Endodermal cell (in vitro differentiated cells): ENCODE results near the gene CCDC182. TPM values are rescaled to one million over a fixed set of nuclear protein-coding genes. Genes with fewer than 3 reads are reported as not detected.
A peak's percentile ranks its signal among the peaks of the same experiment; 100 is the strongest.

ENCODE experiments used
- DNase-seq: peaks from one replicate; pipeline ENCODE4 v3.0.0-alpha.2; 2017
- H3K27ac ChIP-seq: 2 replicates; pipeline ENCODE4 v1.5.1; 2013; ENCODE audit warnings: mild to moderate bottlenecking, low read depth, low read length, moderate library complexity
- H3K27me3 ChIP-seq: 2 replicates; pipeline ENCODE4 v1.6.1; 2013; ENCODE audit warnings: mild to moderate bottlenecking, low read length, moderate library complexity; ENCODE audit not compliant: insufficient read depth, control insufficient read depth, poor library complexity, severe bottlenecking
- H3K36me3 ChIP-seq: 2 replicates; pipeline ENCODE4 v1.7.0; 2013; ENCODE audit warnings: mild to moderate bottlenecking, low read length, moderate library complexity; ENCODE audit not compliant: control insufficient read depth, insufficient read depth
- H3K4me1 ChIP-seq: one replicate; pipeline ENCODE4 v1.7.0; 2013; ENCODE audit warnings: low read length; ENCODE audit not compliant: control insufficient read depth, insufficient read depth
- H3K4me3 ChIP-seq: 2 replicates; pipeline ENCODE4 v1.5.1; 2013; ENCODE audit warnings: mild to moderate bottlenecking, low read length, moderate library complexity
- H3K9ac ChIP-seq: 2 replicates; pipeline ENCODE4 v1.6.1; 2013; ENCODE audit warnings: mild to moderate bottlenecking, low read length, moderate library complexity; ENCODE audit not compliant: poor library complexity, severe bottlenecking; ENCODE audit errors: extremely low read depth
- H3K9me3 ChIP-seq: 2 replicates; pipeline ENCODE4 v1.6.1; 2013; ENCODE audit warnings: mild to moderate bottlenecking, low read length, moderate library complexity; ENCODE audit not compliant: control insufficient read depth
- H3K27ac Mint-ChIP-seq: 2 replicates; pipeline ENCODE4 v1.8.0; 2020; ENCODE audit warnings: mixed read lengths
- H3K27me3 Mint-ChIP-seq: 2 replicates; pipeline ENCODE4 v1.8.0; 2021; ENCODE audit warnings: mild to moderate bottlenecking, mixed read lengths; ENCODE audit not compliant: insufficient read depth
- H3K36me3 Mint-ChIP-seq: 2 replicates; pipeline ENCODE4 v1.8.0; 2020; ENCODE audit warnings: low read depth, mixed read lengths
- H3K4me1 Mint-ChIP-seq: 2 replicates; pipeline ENCODE4 v1.8.0; 2020; ENCODE audit warnings: mixed read lengths
- H3K4me3 Mint-ChIP-seq: 2 replicates; pipeline ENCODE4 v1.8.0; 2020; ENCODE audit warnings: mild to moderate bottlenecking, moderate library complexity, mixed read lengths
- H3K9me3 Mint-ChIP-seq: 2 replicates; pipeline ENCODE4 v1.8.0; 2020; ENCODE audit warnings: mild to moderate bottlenecking, mixed read lengths
- CTCF ChIP-seq: fragments of 200-600 bp; sonication (generic); conservative IDR thresholded peaks from 2 replicates; pipeline ENCODE4 v1.5.0; 2021; ENCODE audit warnings: antibody characterized with exemption, mild to moderate bottlenecking
- WGBS, 2 experiments: methylation state at CpG; one replicate each; pipeline versions ENCODE4 v1.1.5 to v1.1.7; 2013; ENCODE audit warnings: missing lambda C conversion rate in 2 of 2, mixed read lengths in 1 of 2; ENCODE audit not compliant: insufficient coverage in 1 of 2, insufficient read length in 1 of 2; 5-methylcytosine and 5-hydroxymethylcytosine counted together
- total RNA-seq, 2 donors: library from RNA; stranded (reverse); fragmentation: NEBNext Ultra II Directional in 1 of 2; extraction: Animal tissue kit (Norgen Biotek cat#: 25700) in 1 of 2; gene quantifications; 2 replicates in 1 of 2; 3 replicates in 1 of 2; pipeline ENCODE4 v1.2.1, GENCODE V29; 2021

CCDC182 gene
- total RNA-seq, 2 donors from 2014 or later, result 0.33 TPM; not detected in 1

GRCh38 chr17:57752031-57752905 lies 7.2 kb upstream of the CCDC182 start:
- peaks cover 2% of the 10 kb centered on the region for H3K9me3 Mint-ChIP-seq
- TF ChIP-seq CTCF, result no peak
- no peak for DNase-seq
- no peak overlapping the region for H3K4me3 ChIP-seq
- no peaks in the 10 kb centered on the region for H3K36me3 ChIP-seq
- no peaks in the 10 kb centered on the region for H3K27me3 Mint-ChIP-seq
- H3K27ac Mint-ChIP-seq, result peak overlapping the region; percentile 9
- no peak overlapping the region for H3K9ac ChIP-seq
- H3K4me3 Mint-ChIP-seq, result no peak overlapping the region
- H3K27ac ChIP-seq, result peak overlapping the region; percentile 39
- H3K4me1 Mint-ChIP-seq, result peaks cover 43% of the 10 kb centered on the region
- peaks cover 3% of the 10 kb centered on the region for H3K9me3 ChIP-seq
- peaks cover 34% of the 10 kb centered on the region for H3K4me1 ChIP-seq
- H3K36me3 Mint-ChIP-seq, result no peaks in the 10 kb centered on the region
- WGBS, 2 experiments, result 81 to 85% methylated on average over 6 to 8 of the region's 8 CpGs
- no peaks in the 10 kb centered on the region for H3K27me3 ChIP-seq

- H3K4me3 Mint-ChIP-seq, result no peak overlapping the region
- H3K4me3 ChIP-seq, result no peak overlapping the region
- DNase-seq, result no peak
- H3K36me3 Mint-ChIP-seq, result no peaks in the 10 kb centered on the region
- H3K9me3 ChIP-seq, result peaks cover 11% of the 10 kb centered on the region
- peaks cover 43% of the 10 kb centered on the region for H3K4me1 Mint-ChIP-seq
- peaks cover 2% of the 10 kb centered on the region for H3K9me3 Mint-ChIP-seq
- H3K36me3 ChIP-seq, result no peaks in the 10 kb centered on the region
- H3K27me3 Mint-ChIP-seq, result no peaks in the 10 kb centered on the region
- no peak overlapping the region for H3K9ac ChIP-seq
- no peaks in the 10 kb centered on the region for H3K27me3 ChIP-seq
- H3K4me1 ChIP-seq, result peaks cover 31% of the 10 kb centered on the region
- no peak overlapping the region for H3K27ac Mint-ChIP-seq
- H3K27ac ChIP-seq, result peak overlapping the region; percentile 50
- WGBS, 2 experiments, result 91 to 92% methylated on average over 5 to 8 of the region's 8 CpGs
- no peak for TF ChIP-seq CTCF
These were observed 6.4 kb upstream of the CCDC182 start for GRCh38 chr17:57751348-57751971.

GRCh38 chr17:57750895-57751294 lies 5.8 kb upstream of the CCDC182 start:
- Mint-ChIP-seq H3K27me3 (no peaks in the 10 kb centered on the region), H3K9me3 (peaks cover 2% of the 10 kb centered on the region), H3K4me3 (no peak overlapping the region), H3K36me3 (no peaks in the 10 kb centered on the region), H3K4me1 (peaks cover 42% of the 10 kb centered on the region), H3K27ac (no peak overlapping the region)
- Histone ChIP-seq H3K4me1 (peaks cover 28% of the 10 kb centered on the region), H3K9me3 (peaks cover 11% of the 10 kb centered on the region), H3K27ac (peak overlapping the region; percentile 50), H3K27me3 (no peaks in the 10 kb centered on the region), H3K9ac (no peak overlapping the region), H3K36me3 (no peaks in the 10 kb centered on the region), H3K4me3 (no peak overlapping the region)
- 87 to 89% methylated on average over 4 to 8 of the region's 8 CpGs for WGBS, 2 experiments
- TF ChIP-seq CTCF, result no peak
- DNase-seq, result no peak
